ENCODE data around the gene PPHLN1.

PPHLN1 gene

GRCh38 chr12:42286741-42287140 is 39.2 kb upstream of the PPHLN1 start:
- H3K36me3 ChIP-seq (ENCODE audit: control insufficient read depth, insufficient read depth, low read length), result no peaks in the 10 kb centered on the region
- H3K27me3 ChIP-seq (ENCODE audit: control insufficient read depth, insufficient read depth, low read length), result no peaks in the 10 kb centered on the region
- H3K4me1 ChIP-seq (ENCODE audit: control insufficient read depth, insufficient read depth, low read length), result no peaks in the 10 kb centered on the region
- no peak overlapping the region for H3K4me3 ChIP-seq (ENCODE audit: low read depth, low read length)
- no peak overlapping the region for H3K9ac ChIP-seq (ENCODE audit: low read depth, low read length)
- no peak overlapping the region for H3K27ac ChIP-seq (ENCODE audit: low read depth, low read length)
- no peaks in the 10 kb centered on the region for H3K9me3 ChIP-seq (ENCODE audit: control insufficient read depth, insufficient read depth, low read length)

DNA sequence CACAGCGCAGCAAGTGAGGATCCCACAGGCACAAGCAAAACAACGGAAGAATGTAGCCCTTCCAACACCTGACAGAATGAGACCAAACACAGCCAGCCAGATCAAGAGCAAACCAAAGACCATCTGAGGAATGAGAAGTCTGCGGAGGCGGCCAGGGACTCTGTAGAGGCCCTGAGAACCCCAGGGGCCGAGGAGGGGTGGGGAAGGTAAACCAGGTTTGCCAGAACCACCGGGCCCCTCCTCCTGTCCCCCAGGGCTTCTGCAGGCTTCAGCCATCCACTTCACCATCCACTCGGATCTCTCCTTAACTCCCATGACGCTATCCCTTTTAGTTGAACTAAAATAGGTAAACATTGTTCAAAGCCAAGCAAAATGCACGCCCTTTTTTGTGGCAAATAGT is 37.4 kb upstream of the PPHLN1 start:
- H3K27me3 ChIP-seq (ENCODE audit: control insufficient read depth, insufficient read depth, low read length), result no peaks in the 10 kb centered on the region
- H3K9ac ChIP-seq (ENCODE audit: low read depth, low read length), result no peak overlapping the region
- no peak overlapping the region for H3K4me3 ChIP-seq (ENCODE audit: low read depth, low read length)
- H3K27ac ChIP-seq (ENCODE audit: low read depth, low read length), result no peak overlapping the region
- H3K36me3 ChIP-seq (ENCODE audit: control insufficient read depth, insufficient read depth, low read length), result no peaks in the 10 kb centered on the region
- H3K9me3 ChIP-seq (ENCODE audit: control insufficient read depth, insufficient read depth, low read length), result no peaks in the 10 kb centered on the region
- no peaks in the 10 kb centered on the region for H3K4me1 ChIP-seq (ENCODE audit: control insufficient read depth, insufficient read depth, low read length)

DNA sequence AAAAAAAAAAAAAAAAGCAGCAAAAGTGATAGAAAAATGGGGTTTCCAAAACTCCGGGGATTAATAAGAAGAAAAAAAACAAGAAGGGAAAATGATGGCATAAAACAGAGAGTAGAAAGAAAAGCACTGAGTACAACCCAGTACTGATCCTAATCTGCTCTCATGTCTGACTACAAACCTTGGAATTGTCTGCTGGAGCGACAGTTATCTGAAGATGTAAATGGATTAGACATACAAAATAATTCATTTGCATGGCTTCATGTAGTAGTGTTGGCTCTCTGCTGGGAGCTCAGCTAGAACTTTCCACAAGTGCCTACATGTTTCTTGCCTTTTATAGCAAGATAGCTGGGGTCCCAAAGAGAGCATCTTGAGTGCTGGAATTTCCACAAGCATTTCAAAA is 34.3 kb upstream of the PPHLN1 start:
- Histone ChIP-seq H3K27ac (ENCODE audit: low read depth, low read length) (no peak overlapping the region), H3K4me1 (ENCODE audit: control insufficient read depth, insufficient read depth, low read length) (no peaks in the 10 kb centered on the region), H3K9me3 (ENCODE audit: control insufficient read depth, insufficient read depth, low read length) (no peaks in the 10 kb centered on the region), H3K4me3 (ENCODE audit: low read depth, low read length) (no peak overlapping the region), H3K36me3 (ENCODE audit: control insufficient read depth, insufficient read depth, low read length) (no peaks in the 10 kb centered on the region), H3K9ac (ENCODE audit: low read depth, low read length) (no peak overlapping the region), H3K27me3 (ENCODE audit: control insufficient read depth, insufficient read depth, low read length) (no peaks in the 10 kb centered on the region)

GRCh38 chr12:42296503-42297109 is 29.4 kb upstream of the PPHLN1 start:
- Histone ChIP-seq H3K27me3 (ENCODE audit: control insufficient read depth, insufficient read depth, low read length) (no peaks in the 10 kb centered on the region), H3K9me3 (ENCODE audit: control insufficient read depth, insufficient read depth, low read length) (no peaks in the 10 kb centered on the region), H3K9ac (ENCODE audit: low read depth, low read length) (no peak overlapping the region), H3K4me3 (ENCODE audit: low read depth, low read length) (no peak overlapping the region), H3K36me3 (ENCODE audit: control insufficient read depth, insufficient read depth, low read length) (no peaks in the 10 kb centered on the region), H3K27ac (ENCODE audit: low read depth, low read length) (no peak overlapping the region), H3K4me1 (ENCODE audit: control insufficient read depth, insufficient read depth, low read length) (no peaks in the 10 kb centered on the region)

- no peaks in the 10 kb centered on the region for H3K9me3 ChIP-seq (ENCODE audit: control insufficient read depth, insufficient read depth, low read length)
- no peaks in the 10 kb centered on the region for H3K27me3 ChIP-seq (ENCODE audit: control insufficient read depth, insufficient read depth, low read length)
- H3K9ac ChIP-seq (ENCODE audit: low read depth, low read length), result no peak overlapping the region
- no peak overlapping the region for H3K4me3 ChIP-seq (ENCODE audit: low read depth, low read length)
- no peaks in the 10 kb centered on the region for H3K36me3 ChIP-seq (ENCODE audit: control insufficient read depth, insufficient read depth, low read length)
- H3K27ac ChIP-seq (ENCODE audit: low read depth, low read length), result no peak overlapping the region
- H3K4me1 ChIP-seq (ENCODE audit: control insufficient read depth, insufficient read depth, low read length), result no peaks in the 10 kb centered on the region
Measured at GRCh38 chr12:42298887-42299286, 27.1 kb upstream of the PPHLN1 start.

GRCh38 chr12:42299392-42300308 is 26.3 kb upstream of the PPHLN1 start:
- no peaks in the 10 kb centered on the region for H3K9me3 ChIP-seq (ENCODE audit: control insufficient read depth, insufficient read depth, low read length)
- H3K27ac ChIP-seq (ENCODE audit: low read depth, low read length), result no peak overlapping the region
- no peaks in the 10 kb centered on the region for H3K4me1 ChIP-seq (ENCODE audit: control insufficient read depth, insufficient read depth, low read length)
- no peaks in the 10 kb centered on the region for H3K27me3 ChIP-seq (ENCODE audit: control insufficient read depth, insufficient read depth, low read length)
- H3K36me3 ChIP-seq (ENCODE audit: control insufficient read depth, insufficient read depth, low read length), result no peaks in the 10 kb centered on the region
- H3K4me3 ChIP-seq (ENCODE audit: low read depth, low read length), result no peak overlapping the region
- no peak overlapping the region for H3K9ac ChIP-seq (ENCODE audit: low read depth, low read length)

DNA sequence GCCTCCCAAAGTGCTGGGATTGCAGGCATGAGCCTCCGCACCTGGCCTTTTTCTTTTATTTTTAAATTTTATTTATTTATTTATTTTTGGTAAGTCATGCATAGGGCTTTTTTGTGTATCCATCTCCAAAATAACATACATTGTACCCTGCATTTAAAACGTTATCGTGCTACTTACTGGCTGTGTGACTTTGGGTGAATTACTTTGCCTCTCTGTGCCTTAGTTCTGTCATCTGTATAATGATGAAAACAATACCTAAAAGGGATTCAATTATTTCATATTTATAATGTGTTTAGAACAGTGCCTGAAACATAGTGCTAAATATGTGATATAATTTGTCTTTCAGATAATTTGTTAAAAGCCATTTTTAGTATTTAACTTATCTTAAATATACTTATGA is 19.7 kb upstream of the PPHLN1 start:
- Histone ChIP-seq H3K9me3 (ENCODE audit: control insufficient read depth, insufficient read depth, low read length) (no peaks in the 10 kb centered on the region), H3K27ac (ENCODE audit: low read depth, low read length) (no peak overlapping the region), H3K9ac (ENCODE audit: low read depth, low read length) (no peak overlapping the region), H3K4me1 (ENCODE audit: control insufficient read depth, insufficient read depth, low read length) (no peaks in the 10 kb centered on the region), H3K4me3 (ENCODE audit: low read depth, low read length) (no peak overlapping the region), H3K27me3 (ENCODE audit: control insufficient read depth, insufficient read depth, low read length) (no peaks in the 10 kb centered on the region), H3K36me3 (ENCODE audit: control insufficient read depth, insufficient read depth, low read length) (no peaks in the 10 kb centered on the region)

DNA sequence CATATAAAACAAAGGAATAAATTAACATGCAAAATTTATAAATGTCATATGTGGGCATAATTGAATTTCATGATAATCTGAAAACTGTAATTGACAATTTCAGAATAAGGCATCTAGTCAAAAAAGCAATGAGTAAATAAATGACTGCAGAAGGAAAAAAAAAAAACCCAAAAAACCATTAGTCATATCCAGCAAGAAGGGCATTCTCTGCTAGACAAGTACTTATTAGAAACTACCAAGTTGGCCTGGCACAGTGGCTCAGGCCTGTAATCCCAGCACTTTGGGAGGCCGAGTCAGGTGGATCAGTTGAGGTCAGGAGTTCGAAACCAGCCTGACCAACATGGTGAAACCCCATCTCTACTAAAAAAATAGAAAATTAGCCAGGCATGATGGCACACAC is 17.6 kb upstream of the PPHLN1 start:
- Histone ChIP-seq H3K27ac (ENCODE audit: low read depth, low read length) (no peak overlapping the region), H3K36me3 (ENCODE audit: control insufficient read depth, insufficient read depth, low read length) (peaks cover 16% of the 10 kb centered on the region), H3K4me1 (ENCODE audit: control insufficient read depth, insufficient read depth, low read length) (no peaks in the 10 kb centered on the region), H3K9me3 (ENCODE audit: control insufficient read depth, insufficient read depth, low read length) (no peaks in the 10 kb centered on the region), H3K4me3 (ENCODE audit: low read depth, low read length) (no peak overlapping the region), H3K9ac (ENCODE audit: low read depth, low read length) (no peak overlapping the region), H3K27me3 (ENCODE audit: control insufficient read depth, insufficient read depth, low read length) (no peaks in the 10 kb centered on the region)

DNA sequence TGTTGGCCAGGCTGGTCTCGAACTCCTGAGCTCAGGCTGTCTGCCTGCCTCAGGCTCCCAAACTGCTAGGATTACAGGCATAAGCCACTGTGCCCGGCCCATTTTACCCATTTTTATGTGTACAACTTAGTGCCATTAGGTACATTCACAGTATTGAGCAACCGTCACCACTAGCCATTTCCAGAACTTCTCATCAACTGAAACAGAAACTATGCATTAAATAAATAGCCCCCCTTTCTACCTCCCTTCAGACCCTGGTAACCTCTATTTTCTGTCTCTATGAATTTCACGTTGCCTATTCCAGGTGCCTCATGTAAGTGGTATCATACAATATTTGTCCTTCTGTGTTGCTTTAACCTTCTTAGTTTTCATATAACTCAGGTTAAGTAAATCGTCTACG is 16.0 kb upstream of the PPHLN1 start:
- Histone ChIP-seq H3K9ac (ENCODE audit: low read depth, low read length) (no peak overlapping the region), H3K4me1 (ENCODE audit: control insufficient read depth, insufficient read depth, low read length) (no peaks in the 10 kb centered on the region), H3K4me3 (ENCODE audit: low read depth, low read length) (no peak overlapping the region), H3K36me3 (ENCODE audit: control insufficient read depth, insufficient read depth, low read length) (peaks cover 22% of the 10 kb centered on the region), H3K9me3 (ENCODE audit: control insufficient read depth, insufficient read depth, low read length) (no peaks in the 10 kb centered on the region), H3K27ac (ENCODE audit: low read depth, low read length) (no peak overlapping the region), H3K27me3 (ENCODE audit: control insufficient read depth, insufficient read depth, low read length) (no peaks in the 10 kb centered on the region)

- no peak overlapping the region for H3K9ac ChIP-seq (ENCODE audit: low read depth, low read length)
- H3K4me1 ChIP-seq (ENCODE audit: control insufficient read depth, insufficient read depth, low read length), result no peaks in the 10 kb centered on the region
- no peak overlapping the region for H3K27ac ChIP-seq (ENCODE audit: low read depth, low read length)
- H3K4me3 ChIP-seq (ENCODE audit: low read depth, low read length), result no peak overlapping the region
- no peaks in the 10 kb centered on the region for H3K27me3 ChIP-seq (ENCODE audit: control insufficient read depth, insufficient read depth, low read length)
- H3K9me3 ChIP-seq (ENCODE audit: control insufficient read depth, insufficient read depth, low read length), result no peaks in the 10 kb centered on the region
- H3K36me3 ChIP-seq (ENCODE audit: control insufficient read depth, insufficient read depth, low read length), result peaks cover 38% of the 10 kb centered on the region
Measured at GRCh38 chr12:42315108-42315507, 10.9 kb upstream of the PPHLN1 start.

GRCh38 chr12:42320796-42321195 is 5.2 kb upstream of the PPHLN1 start:
- H3K36me3 ChIP-seq (ENCODE audit: control insufficient read depth, insufficient read depth, low read length), result peaks cover 35% of the 10 kb centered on the region
- H3K27me3 ChIP-seq (ENCODE audit: control insufficient read depth, insufficient read depth, low read length), result no peaks in the 10 kb centered on the region
- H3K4me1 ChIP-seq (ENCODE audit: control insufficient read depth, insufficient read depth, low read length), result peaks cover 7% of the 10 kb centered on the region
- no peaks in the 10 kb centered on the region for H3K9me3 ChIP-seq (ENCODE audit: control insufficient read depth, insufficient read depth, low read length)
- H3K4me3 ChIP-seq (ENCODE audit: low read depth, low read length), result no peak overlapping the region
- no peak overlapping the region for H3K27ac ChIP-seq (ENCODE audit: low read depth, low read length)
- H3K9ac ChIP-seq (ENCODE audit: low read depth, low read length), result no peak overlapping the region
